Chondrocyte (in vitro differentiated cells): ENCODE data around the gene PIKFYVE. TPM values are rescaled to one million over a fixed set of nuclear protein-coding genes. Genes with fewer than 3 reads are reported as not detected.
"Not testable (repeated sequence)": the region's sequence is repeated elsewhere in the genome, so short reads cannot be mapped to it uniquely, and the experiment has no call there.

Source experiments
- DNase-seq: peaks from one replicate; pipeline ENCODE4 v3.0.0; 2021; ENCODE audit warnings: mixed read lengths, low spot score
- H3K27ac Mint-ChIP-seq: one replicate; pipeline ENCODE4 v1.8.0; 2021; ENCODE audit warnings: mild to moderate bottlenecking, moderate library complexity, mixed read lengths; ENCODE audit not compliant: unreplicated experiment
- H3K27me3 Mint-ChIP-seq: 2 replicates; pipeline ENCODE4 v1.8.0; 2021; ENCODE audit warnings: low read depth, mixed read lengths
- H3K36me3 Mint-ChIP-seq: 2 replicates; pipeline ENCODE4 v1.8.0; 2021; ENCODE audit warnings: low read depth, mixed read lengths
- H3K4me1 Mint-ChIP-seq: 2 replicates; pipeline ENCODE4 v1.8.0; 2021; ENCODE audit warnings: low read depth, mild to moderate bottlenecking, mixed read lengths
- H3K4me3 Mint-ChIP-seq: one replicate; pipeline ENCODE4 v1.8.0; 2021; ENCODE audit warnings: mild to moderate bottlenecking, moderate library complexity, mixed read lengths; ENCODE audit not compliant: unreplicated experiment
- H3K9me3 Mint-ChIP-seq: 2 replicates; pipeline ENCODE4 v1.8.0; 2021; ENCODE audit warnings: low read depth, mixed read lengths
- total RNA-seq: library from RNA; stranded (reverse); gene quantifications from 3 replicates; pipeline ENCODE4 v1.2.1, GENCODE V29; 2021
- TF ChIP-seq, protein P1 (sequence below): fragments of 200-600 bp; sonication (generic); IDR thresholded peaks from 2 replicates; pipeline ENCODE4 v1.5.0; 2021; ENCODE audit warnings: antibody characterized with exemption, mild to moderate bottlenecking, moderate library complexity

The PIKFYVE gene
- total RNA-seq, 1 donor from 2014 or later, result 24.7 TPM

GRCh38 chr2:208266936-208267335, 881 bp downstream of the PIKFYVE start:
- TF ChIP-seq, protein P1, sequence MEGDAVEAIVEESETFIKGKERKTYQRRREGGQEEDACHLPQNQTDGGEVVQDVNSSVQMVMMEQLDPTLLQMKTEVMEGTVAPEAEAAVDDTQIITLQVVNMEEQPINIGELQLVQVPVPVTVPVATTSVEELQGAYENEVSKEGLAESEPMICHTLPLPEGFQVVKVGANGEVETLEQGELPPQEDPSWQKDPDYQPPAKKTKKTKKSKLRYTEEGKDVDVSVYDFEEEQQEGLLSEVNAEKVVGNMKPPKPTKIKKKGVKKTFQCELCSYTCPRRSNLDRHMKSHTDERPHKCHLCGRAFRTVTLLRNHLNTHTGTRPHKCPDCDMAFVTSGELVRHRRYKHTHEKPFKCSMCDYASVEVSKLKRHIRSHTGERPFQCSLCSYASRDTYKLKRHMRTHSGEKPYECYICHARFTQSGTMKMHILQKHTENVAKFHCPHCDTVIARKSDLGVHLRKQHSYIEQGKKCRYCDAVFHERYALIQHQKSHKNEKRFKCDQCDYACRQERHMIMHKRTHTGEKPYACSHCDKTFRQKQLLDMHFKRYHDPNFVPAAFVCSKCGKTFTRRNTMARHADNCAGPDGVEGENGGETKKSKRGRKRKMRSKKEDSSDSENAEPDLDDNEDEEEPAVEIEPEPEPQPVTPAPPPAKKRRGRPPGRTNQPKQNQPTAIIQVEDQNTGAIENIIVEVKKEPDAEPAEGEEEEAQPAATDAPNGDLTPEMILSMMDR, result no peak
- Mint-ChIP-seq H3K27me3 (no peaks in the 10 kb centered on the region), H3K4me1 (peaks cover 33% of the 10 kb centered on the region), H3K27ac (peak overlapping the region; percentile 99), H3K36me3 (peaks cover 7% of the 10 kb centered on the region), H3K4me3 (peak overlapping the region; percentile 89), H3K9me3 (peaks cover 3% of the 10 kb centered on the region)
- DNase-seq, result no peak

DNA sequence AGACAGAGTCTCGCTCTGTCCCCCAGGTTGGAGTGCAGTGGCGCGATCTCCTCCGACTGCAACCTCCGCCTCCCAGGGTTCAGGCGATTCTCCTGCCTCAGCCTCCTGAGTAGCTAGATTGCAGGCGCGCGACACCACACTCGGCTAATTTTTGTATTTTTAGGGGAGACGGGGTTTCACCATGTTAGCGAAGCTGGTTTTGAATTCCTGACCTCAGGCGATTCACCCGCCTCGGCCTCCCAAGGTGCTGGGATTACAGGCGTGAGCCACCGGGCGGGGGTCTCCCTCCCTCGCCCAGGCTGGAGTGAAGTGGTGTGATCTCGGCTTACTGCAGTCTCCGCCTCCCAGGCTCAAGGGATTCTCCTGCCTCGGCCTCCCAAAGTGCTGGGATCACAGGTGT, 1.5 kb downstream of the PIKFYVE start:
- H3K27ac Mint-ChIP-seq, result peak overlapping the region; percentile 99
- peaks cover 33% of the 10 kb centered on the region for H3K4me1 Mint-ChIP-seq
- peak overlapping the region; percentile 89 for H3K4me3 Mint-ChIP-seq
- not testable (repeated sequence) for H3K9me3 Mint-ChIP-seq, H3K36me3 Mint-ChIP-seq, H3K27me3 Mint-ChIP-seq, DNase-seq

DNA sequence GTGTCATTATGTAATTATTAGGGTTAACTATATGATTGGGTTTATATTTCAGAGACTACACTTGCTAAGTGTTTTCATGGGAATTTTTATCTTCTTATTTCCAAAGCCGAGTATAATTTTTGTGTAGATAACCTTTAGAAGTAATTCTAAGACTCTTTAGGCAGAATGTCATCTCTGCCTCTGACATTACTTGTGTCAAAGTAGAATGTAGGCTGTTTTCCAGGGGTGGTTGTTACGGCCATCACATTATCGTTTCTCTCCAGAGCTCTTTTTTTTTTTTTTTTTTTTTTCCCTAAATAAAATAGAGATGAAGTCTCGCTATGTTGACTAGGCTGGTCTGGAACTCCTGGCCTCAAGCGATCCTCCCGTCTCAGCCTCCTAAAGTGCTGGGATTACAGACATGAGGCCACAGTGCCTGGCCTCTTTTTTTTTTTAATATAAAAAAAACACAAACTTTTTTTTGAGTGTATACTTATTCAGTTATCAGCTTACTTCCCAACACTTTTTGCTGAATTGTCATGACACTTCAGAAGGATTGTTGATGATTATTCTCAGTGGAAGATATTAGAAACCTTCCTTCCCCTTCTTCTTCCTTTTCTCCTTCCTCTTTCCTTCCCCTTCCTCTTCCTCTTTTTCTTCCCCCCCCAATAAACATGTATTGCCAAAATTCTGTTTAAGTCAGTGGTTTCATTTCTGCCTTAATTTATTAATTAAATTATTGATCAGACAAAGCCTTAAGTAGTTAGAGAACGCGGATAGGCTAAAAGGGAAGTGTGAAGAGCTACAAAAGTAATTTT, 2.3 kb downstream of the PIKFYVE start:
- H3K36me3 Mint-ChIP-seq, result peaks cover 7% of the 10 kb centered on the region
- no peaks in the 10 kb centered on the region for H3K27me3 Mint-ChIP-seq
- TF ChIP-seq, protein P1, result no peak
- peak overlapping the region; percentile 89 for H3K4me3 Mint-ChIP-seq
- H3K27ac Mint-ChIP-seq, result no peak overlapping the region
- DNase-seq, result no peak
- peaks cover 33% of the 10 kb centered on the region for H3K4me1 Mint-ChIP-seq
- no peaks in the 10 kb centered on the region for H3K9me3 Mint-ChIP-seq

DNA sequence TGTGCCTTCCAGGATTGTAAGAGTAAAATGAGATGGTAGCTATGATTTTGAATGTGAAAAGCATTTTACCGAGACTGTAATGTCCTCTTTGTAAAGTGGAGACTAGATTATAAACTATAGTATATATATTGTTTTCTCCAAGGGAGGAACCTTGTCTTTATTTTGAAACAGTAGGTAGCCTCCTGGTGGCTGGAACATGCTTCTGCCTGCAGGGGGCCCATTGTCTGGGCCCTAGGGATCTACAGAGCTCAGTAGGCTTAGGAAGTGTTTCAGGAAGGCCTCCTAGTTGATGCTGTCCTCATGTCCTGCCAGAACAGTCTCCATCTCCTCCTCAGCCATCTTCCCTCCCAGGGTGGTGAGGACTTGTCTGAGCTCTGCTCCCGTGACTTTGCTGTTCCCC, 3.0 kb downstream of the PIKFYVE start:
- H3K4me3 Mint-ChIP-seq, result no peak overlapping the region
- TF ChIP-seq, protein P1, result peak; percentile 28
- no peaks in the 10 kb centered on the region for H3K9me3 Mint-ChIP-seq
- H3K27ac Mint-ChIP-seq, result no peak overlapping the region
- no peak for DNase-seq
- H3K27me3 Mint-ChIP-seq, result no peaks in the 10 kb centered on the region
- H3K36me3 Mint-ChIP-seq, result peaks cover 12% of the 10 kb centered on the region
- peaks cover 31% of the 10 kb centered on the region for H3K4me1 Mint-ChIP-seq

DNA sequence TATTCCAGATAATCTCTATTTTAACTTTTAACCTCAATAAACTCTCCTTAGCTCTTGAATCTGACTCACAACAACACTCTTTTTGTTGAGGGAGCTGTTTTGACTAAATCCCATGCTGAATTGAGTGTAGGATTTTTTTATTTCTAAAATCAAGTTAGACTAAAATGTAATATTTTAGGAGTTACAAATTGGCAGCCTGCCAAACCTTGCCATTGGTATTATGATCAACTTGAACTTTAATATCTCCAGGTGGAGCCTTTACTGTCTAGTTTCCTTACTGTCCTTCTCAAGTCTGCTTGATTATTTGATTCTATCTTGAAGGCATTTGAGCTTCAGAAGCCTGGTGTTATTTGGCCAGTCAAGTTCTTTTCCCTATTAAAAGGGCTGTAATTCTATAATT, 8.7 kb downstream of the PIKFYVE start:
- TF ChIP-seq, protein P1, result no peak
- DNase-seq, result no peak
- Mint-ChIP-seq H3K4me3 (no peak overlapping the region), H3K36me3 (peaks cover 45% of the 10 kb centered on the region), H3K27me3 (no peaks in the 10 kb centered on the region), H3K9me3 (peaks cover 9% of the 10 kb centered on the region), H3K27ac (no peak overlapping the region), H3K4me1 (peaks cover 9% of the 10 kb centered on the region)

DNA sequence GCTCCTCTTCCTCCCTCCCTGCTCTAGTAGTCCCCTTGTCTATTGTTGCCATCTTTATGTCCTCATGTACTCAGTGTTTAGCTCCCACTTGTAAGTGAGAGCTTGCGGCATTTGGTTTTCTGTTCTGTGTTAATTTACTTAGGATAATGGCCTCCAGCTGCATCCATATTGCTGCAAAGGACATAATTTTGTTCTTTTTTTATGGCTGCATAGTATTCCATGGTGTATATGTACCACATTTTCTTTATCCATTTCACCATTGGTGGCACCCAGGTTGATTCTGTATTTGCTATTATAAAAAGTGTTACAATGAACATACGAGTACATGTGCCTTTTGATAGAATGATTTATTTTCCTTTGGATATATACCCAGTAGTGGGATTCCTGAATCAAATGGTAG, 12.5 kb downstream of the PIKFYVE start:
- DNase-seq, result no peak
- no peaks in the 10 kb centered on the region for H3K27me3 Mint-ChIP-seq
- no peak overlapping the region for H3K27ac Mint-ChIP-seq
- H3K4me3 Mint-ChIP-seq, result no peak overlapping the region
- TF ChIP-seq, protein P1, result no peak
- peaks cover 53% of the 10 kb centered on the region for H3K36me3 Mint-ChIP-seq
- peaks cover 16% of the 10 kb centered on the region for H3K4me1 Mint-ChIP-seq
- H3K9me3 Mint-ChIP-seq, result peaks cover 9% of the 10 kb centered on the region
